HEK293 (cell line): ENCODE data around the gene PPP2R1B.

ENCODE experiments used
- CTCF ChIA-PET: fragments of 350-600 bp; formaldehyde crosslinking; extraction: SDS; loops from one replicate; lab custom pipeline; 2021; ENCODE audit warnings: antibody characterized with exemption; lab: Yijun Ruan, JAX
- POLR2A ChIA-PET: fragments of 300-600 bp; formaldehyde crosslinking; extraction: SDS; loops from one replicate; lab custom pipeline; 2020; ENCODE audit warnings: antibody characterized with exemption, inconsistent platforms; lab: Yijun Ruan, JAX
- H3K27ac ChIP-seq: fragments of 200-500 bp; sonication (Bioruptor generic); 2 replicates; pipeline ENCODE4 v1.5.1; 2014; ENCODE audit warnings: low read depth, low read length, control low read depth, inconsistent platforms; ENCODE audit errors: extremely low read depth
- H3K36me3 ChIP-seq, 2 experiments: fragments of 200-500 bp in 1 of 2; sonication (Bioruptor generic) in 1 of 2; 1 replicate in 1 of 2; 2 replicates in 1 of 2; pipeline ENCODE4 v1.5.1; 2014 to 2017; ENCODE audit warnings: inconsistent platforms in 2 of 2, low read length in 2 of 2; ENCODE audit not compliant: control insufficient read depth in 2 of 2, insufficient read depth in 1 of 2
- H3K4me1 ChIP-seq: fragments of 200-500 bp; sonication (Bioruptor generic); 2 replicates; pipeline ENCODE4 v1.5.1; 2014; ENCODE audit warnings: mild to moderate bottlenecking, low read length, inconsistent platforms; ENCODE audit not compliant: control insufficient read depth, insufficient read depth
- H3K4me3 ChIP-seq: 2 replicates; pipeline ENCODE4 v1.5.1; 2011; ENCODE audit warnings: low read depth, mild to moderate bottlenecking, control low read depth, low read length, moderate library complexity
- H3K9me3 ChIP-seq: fragments of 200-500 bp; sonication (Bioruptor generic); 2 replicates; pipeline ENCODE4 v1.5.1; 2014; ENCODE audit warnings: low read depth, low read length, inconsistent platforms; ENCODE audit not compliant: control insufficient read depth, insufficient read depth
- ELK4 ChIP-seq: IDR thresholded peaks from 2 replicates; pipeline ENCODE4 v1.6.1; 2011; ENCODE audit warnings: mild to moderate bottlenecking, low read depth, low read length, borderline replicate concordance
- SALL2 ChIP-seq: fragments of 450-650 bp; formaldehyde crosslinking; IDR thresholded peaks from 2 replicates; pipeline ENCODE4 v1.5.0; 2017; ENCODE audit warnings: missing biosample characterization, mild to moderate bottlenecking, missing genetic modification characterization, borderline replicate concordance
- SP2 ChIP-seq: fragments of 450-650 bp; formaldehyde crosslinking; IDR thresholded peaks from 2 replicates; pipeline ENCODE4 v1.5.1; 2016; ENCODE audit warnings: missing biosample characterization, missing genetic modification characterization
- TCF7L2 ChIP-seq: IDR thresholded peaks from 2 replicates; pipeline ENCODE4 v1.6.1; 2011; ENCODE audit warnings: low read depth, mild to moderate bottlenecking, inconsistent platforms, low read length, moderate library complexity, borderline replicate concordance
- ZBTB11 ChIP-seq: fragments of 450-650 bp; formaldehyde crosslinking; conservative IDR thresholded peaks from 2 replicates; pipeline ENCODE4 v1.5.1; 2016; ENCODE audit warnings: low read depth, missing biosample characterization, missing genetic modification characterization
- ZBTB17 ChIP-seq: fragments of 450-650 bp; formaldehyde crosslinking; IDR thresholded peaks from 2 replicates; pipeline ENCODE4 v1.5.1; 2016; ENCODE audit warnings: missing biosample characterization, missing genetic modification characterization
- ZBTB26 ChIP-seq: fragments of 450-650 bp; formaldehyde crosslinking; optimal IDR thresholded peaks from 2 replicates; pipeline ENCODE3; 2016; ENCODE audit warnings: missing biosample characterization, mild to moderate bottlenecking, missing genetic modification characterization
- ZBTB49 ChIP-seq: fragments of 450-650 bp; formaldehyde crosslinking; IDR thresholded peaks from 2 replicates; pipeline ENCODE4 v1.5.1; 2016; ENCODE audit warnings: missing biosample characterization, missing genetic modification characterization, low read depth
- ZFP3 ChIP-seq: fragments of 450-650 bp; formaldehyde crosslinking; IDR thresholded peaks from 2 replicates; pipeline ENCODE4 v1.5.1; 2016; ENCODE audit warnings: low read depth, missing biosample characterization, missing genetic modification characterization
- ZNF157 ChIP-seq: fragments of 450-650 bp; formaldehyde crosslinking; IDR thresholded peaks from 2 replicates; pipeline ENCODE4 v1.5.1; 2016; ENCODE audit warnings: missing biosample characterization, missing genetic modification characterization
- ZNF223 ChIP-seq: fragments of 450-650 bp; formaldehyde crosslinking; IDR thresholded peaks from 2 replicates; pipeline ENCODE4 v1.5.1; 2016; ENCODE audit warnings: missing biosample characterization, missing genetic modification characterization
- ZNF248 ChIP-seq: fragments of 450-650 bp; formaldehyde crosslinking; IDR thresholded peaks from 2 replicates; pipeline ENCODE4 v1.5.1; 2017; ENCODE audit warnings: missing biosample characterization, missing genetic modification characterization
- ZNF302 ChIP-seq: fragments of 450-650 bp; formaldehyde crosslinking; IDR thresholded peaks from 2 replicates; pipeline ENCODE4 v1.5.1; 2016; ENCODE audit warnings: missing biosample characterization, missing genetic modification characterization, low read depth
- ZNF391 ChIP-seq: fragments of 450-650 bp; formaldehyde crosslinking; IDR thresholded peaks from 2 replicates; pipeline ENCODE4 v1.5.1; 2016; ENCODE audit warnings: low read depth, missing biosample characterization, missing genetic modification characterization, borderline replicate concordance
- ZNF488 ChIP-seq: fragments of 450-650 bp; formaldehyde crosslinking; IDR thresholded peaks from 2 replicates; pipeline ENCODE4 v1.5.1; 2016; ENCODE audit warnings: missing biosample characterization, missing genetic modification characterization
- ZNF561 ChIP-seq: fragments of 450-650 bp; IDR thresholded peaks from 2 replicates; pipeline ENCODE4 v1.5.1; 2018; ENCODE audit warnings: missing biosample characterization, missing genetic modification characterization, borderline replicate concordance
- ZNF621 ChIP-seq: fragments of 450-650 bp; formaldehyde crosslinking; IDR thresholded peaks from 2 replicates; pipeline ENCODE4 v1.5.1; 2017; ENCODE audit warnings: missing biosample characterization, missing genetic modification characterization
- ZNF791 ChIP-seq: fragments of 450-650 bp; formaldehyde crosslinking; IDR thresholded peaks from 2 replicates; pipeline ENCODE4 v1.5.1; 2016; ENCODE audit warnings: missing biosample characterization, missing genetic modification characterization
- ZXDB ChIP-seq: fragments of 450-650 bp; formaldehyde crosslinking; IDR thresholded peaks from 2 replicates; pipeline ENCODE4 v1.5.1; 2016; ENCODE audit warnings: missing biosample characterization, missing genetic modification characterization

The PPP2R1B gene

GRCh38 chr11:111765984-111766833, at the start of gene PPP2R1B (continued):
- TF ChIP-seq ELK4 (no peak), SP2 (tag by site-specific recombination) (peak; percentile 48), ZBTB26 (tag by site-specific recombination) (peak; percentile 45)

GRCh38 chr11:111815489-111815888, 49.3 kb upstream of the PPP2R1B start:
- ChIA-PET CTCF (no interaction called here), POLR2A (no interaction called here)
- Histone ChIP-seq H3K4me1 (no peaks in the 10 kb centered on the region), H3K36me3 (peaks cover 5 to 6% of the 10 kb centered on the region in 2 experiments; a peak in 2 of 3 replicates)
- TF ChIP-seq ZNF302 = no peak
- TF ChIP-seq ZFP3 (tag by site-specific recombination) = no peak
- TF ChIP-seq ZNF791 (tag by site-specific recombination) = no peak
- TF ChIP-seq ZXDB (tag by site-specific recombination) = no peak
- no peak for TF ChIP-seq ZNF561 (tag by site-specific recombination)
- no peak for TF ChIP-seq ZNF223 (tag by site-specific recombination)
- TF ChIP-seq ZNF157 (tag by site-specific recombination) = no peak
- no peak for TF ChIP-seq ZBTB11 (tag by site-specific recombination)
- no peak for TF ChIP-seq ZNF621
- no peak for TF ChIP-seq SALL2 (tag by site-specific recombination)
- TF ChIP-seq ZNF391 = no peak
- no peak for TF ChIP-seq ZBTB17 (tag by site-specific recombination)
- TF ChIP-seq ZBTB49 (tag by site-specific recombination) = no peak
- no peak for TF ChIP-seq ZNF248 (tag by site-specific recombination)
- no peak for TF ChIP-seq TCF7L2
- TF ChIP-seq ZNF488 (tag by site-specific recombination) = no peak
- TF ChIP-seq, all 188 proteins: peak for 0
- Histone ChIP-seq H3K27ac (no peak overlapping the region), H3K9me3 (no peaks in the 10 kb centered on the region), H3K4me3 (no peak overlapping the region)
